ENCODE results near the gene DPP8. TPM values are rescaled to one million over a fixed set of nuclear protein-coding genes. Genes with fewer than 3 reads are reported as not detected.

DPP8 gene
- total and polyA plus RNA-seq, 2 donors from 2014 or later, result 8.2 to 38.6 TPM

GRCh38 chr15:65412556-65412955 lies 104.9 kb downstream of the DPP8 start:
- no peak overlapping the region for H3K27ac ChIP-seq (ENCODE audit: low read depth in 2 of 2, low read length in 2 of 2)
- no peak overlapping the region for H3K9ac ChIP-seq (ENCODE audit: low read length in 3 of 3)
- no peaks in the 10 kb centered on the region for H3K36me3 ChIP-seq (ENCODE audit: control insufficient read depth in 2 of 3, insufficient read depth in 3 of 3, low read length in 3 of 3)
- TF ChIP-seq CTCF (IDR thresholded peaks at IDR 0.05; ENCODE audit: borderline replicate concordance, extremely low read depth, insufficient read depth), result no peak
- intact Hi-C loops (cut with DNase I), result no loop called here
- DNase-seq, result peak in 1 of 5 donors; percentile 4
- no peaks in the 10 kb centered on the region for H3K27me3 ChIP-seq (ENCODE audit: control insufficient read depth, insufficient read depth, low read length)
- no peaks in the 10 kb centered on the region for H3K4me1 ChIP-seq (ENCODE audit: control insufficient read depth in 2 of 3, insufficient read depth in 2 of 3, low read depth in 1 of 3, low read length in 3 of 3)
- no peak for FAIRE-seq
- H3K9me3 ChIP-seq (ENCODE audit: control insufficient read depth in 2 of 3, insufficient read depth in 1 of 3, low read length in 3 of 3), result no peaks in the 10 kb centered on the region
- H3K4me3 ChIP-seq (ENCODE audit: low read length in 3 of 3), result no peak overlapping the region

GRCh38 chr15:65411465-65412071 lies 105.9 kb downstream of the DPP8 start:
- DNase-seq (peak in 1 of 5 donors; percentile 45), FAIRE-seq (no peak)
- Histone ChIP-seq H3K4me3 (ENCODE audit: low read length in 3 of 3) (no peak overlapping the region), H3K36me3 (ENCODE audit: control insufficient read depth in 2 of 3, insufficient read depth in 3 of 3, low read length in 3 of 3) (no peaks in the 10 kb centered on the region), H3K27ac (ENCODE audit: low read depth in 2 of 2, low read length in 2 of 2) (no peak overlapping the region), H3K4me1 (ENCODE audit: control insufficient read depth in 2 of 3, insufficient read depth in 2 of 3, low read depth in 1 of 3, low read length in 3 of 3) (no peaks in the 10 kb centered on the region), H3K9ac (ENCODE audit: low read length in 3 of 3) (no peak overlapping the region), H3K9me3 (ENCODE audit: control insufficient read depth in 2 of 3, insufficient read depth in 1 of 3, low read length in 3 of 3) (no peaks in the 10 kb centered on the region), H3K27me3 (ENCODE audit: control insufficient read depth, insufficient read depth, low read length) (no peaks in the 10 kb centered on the region)
- intact Hi-C loops (cut with DNase I), result no loop called here
- TF ChIP-seq CTCF (IDR thresholded peaks at IDR 0.05; ENCODE audit: borderline replicate concordance, extremely low read depth, insufficient read depth), result no peak

- H3K27me3 ChIP-seq (ENCODE audit: control insufficient read depth, insufficient read depth, low read length), result no peaks in the 10 kb centered on the region
- intact Hi-C loops (cut with DNase I), result no loop called here
- H3K9ac ChIP-seq (ENCODE audit: low read length in 3 of 3), result no peak overlapping the region
- FAIRE-seq (no peak), DNase-seq (peak in 1 of 5 donors; percentile 63)
- TF ChIP-seq CTCF (IDR thresholded peaks at IDR 0.05; ENCODE audit: borderline replicate concordance, extremely low read depth, insufficient read depth), result no peak
- H3K36me3 ChIP-seq (ENCODE audit: control insufficient read depth in 2 of 3, insufficient read depth in 3 of 3, low read length in 3 of 3), result no peaks in the 10 kb centered on the region
- no peaks in the 10 kb centered on the region for H3K4me1 ChIP-seq (ENCODE audit: control insufficient read depth in 2 of 3, insufficient read depth in 2 of 3, low read depth in 1 of 3, low read length in 3 of 3)
- H3K27ac ChIP-seq (ENCODE audit: low read depth in 2 of 2, low read length in 2 of 2), result no peak overlapping the region
- H3K4me3 ChIP-seq (ENCODE audit: low read length in 3 of 3), result no peak overlapping the region
- no peaks in the 10 kb centered on the region for H3K9me3 ChIP-seq (ENCODE audit: control insufficient read depth in 2 of 3, insufficient read depth in 1 of 3, low read length in 3 of 3)
Observed at GRCh38 chr15:65410972-65411371, 106.5 kb downstream of the DPP8 start.

GRCh38 chr15:65410036-65410435 lies 107.5 kb downstream of the DPP8 start:
- no peak for TF ChIP-seq CTCF (IDR thresholded peaks at IDR 0.05; ENCODE audit: borderline replicate concordance, extremely low read depth, insufficient read depth)
- no peak overlapping the region for H3K27ac ChIP-seq (ENCODE audit: low read depth in 2 of 2, low read length in 2 of 2)
- peak in 1 of 5 donors; percentile 43 for DNase-seq
- H3K4me1 ChIP-seq (ENCODE audit: control insufficient read depth in 2 of 3, insufficient read depth in 2 of 3, low read depth in 1 of 3, low read length in 3 of 3), result no peaks in the 10 kb centered on the region
- H3K9ac ChIP-seq (ENCODE audit: low read length in 3 of 3), result no peak overlapping the region
- H3K4me3 ChIP-seq (ENCODE audit: low read length in 3 of 3), result no peak overlapping the region
- H3K36me3 ChIP-seq (ENCODE audit: control insufficient read depth in 2 of 3, insufficient read depth in 3 of 3, low read length in 3 of 3), result no peaks in the 10 kb centered on the region
- no peaks in the 10 kb centered on the region for H3K27me3 ChIP-seq (ENCODE audit: control insufficient read depth, insufficient read depth, low read length)
- intact Hi-C loops (cut with DNase I), result no loop called here
- FAIRE-seq, result no peak
- H3K9me3 ChIP-seq (ENCODE audit: control insufficient read depth in 2 of 3, insufficient read depth in 1 of 3, low read length in 3 of 3), result no peaks in the 10 kb centered on the region
